ENCODE measurements around the gene OR2B2. TPM values are rescaled to one million over a fixed set of nuclear protein-coding genes. Genes with fewer than 3 reads are reported as not detected.
A peak's percentile ranks its signal among the peaks of the same experiment; 100 is the strongest.

OR2B2 gene
- total RNA-seq, 1 experiment from 2014 or later = not detected

- TF ChIP-seq FOXP4 (CRISPR knock-in tag; IDR thresholded peaks at IDR 0.05) (peak; percentile 19; the same call in 1 of the 2 replicates), ZNF671 (CRISPR knock-in tag; IDR thresholded peaks at IDR 0.05) (no peak; the same call in none of the 2 replicates), ZNF425 (CRISPR knock-in tag; conservative IDR thresholded peaks at IDR 0.05) (peak; percentile 91; the same call in 1 of the 2 replicates), IRF1 (CRISPR knock-in tag; IDR thresholded peaks at IDR 0.05) (no peak), NFYB (CRISPR knock-in tag; conservative IDR thresholded peaks at IDR 0.05; ENCODE audit: low read depth) (no peak; the same call in 1 of the 2 replicates), TEAD1 (CRISPR knock-in tag; IDR thresholded peaks at IDR 0.05) (peak; percentile 4; the same call in 1 of the 2 replicates), HMGXB4 (CRISPR knock-in tag; IDR thresholded peaks at IDR 0.05) (no peak; the same call in 1 of the 2 replicates), RELA (CRISPR knock-in tag; IDR thresholded peaks at IDR 0.05; ENCODE audit: borderline replicate concordance) (0 out of 2 replicates have a peak, but pooled peaks have one; percentile 87), ZNF232 (CRISPR knock-in tag; IDR thresholded peaks at IDR 0.05) (no peak), NFATC4 (CRISPR knock-in tag; IDR thresholded peaks at IDR 0.05) (peak; percentile 88), AR (CRISPR knock-in tag; IDR thresholded peaks at IDR 0.05) (peak; percentile 76; the same call in 1 of the 2 replicates), NR1H2 (CRISPR knock-in tag; IDR thresholded peaks at IDR 0.05) (no peak), FOXP1 (CRISPR knock-in tag; IDR thresholded peaks at IDR 0.05; ENCODE audit: borderline replicate concordance) (no peak), SMAD3 (CRISPR knock-in tag; IDR thresholded peaks at IDR 0.05; ENCODE audit: borderline replicate concordance) (no peak), ZNF263 (CRISPR knock-in tag; IDR thresholded peaks at IDR 0.05; ENCODE audit: low read depth) (no peak; the same call in 1 of the 2 replicates), ATF3 (CRISPR knock-in tag; conservative IDR thresholded peaks at IDR 0.05) (no peak; the same call in 1 of the 2 replicates), CREB1 (CRISPR knock-in tag; IDR thresholded peaks at IDR 0.05) (no peak), SOX15 (CRISPR knock-in tag; IDR thresholded peaks at IDR 0.05) (no peak), NR2C2 (CRISPR knock-in tag; IDR thresholded peaks at IDR 0.05) (no peak), PRRX2 (CRISPR knock-in tag; IDR thresholded peaks at IDR 0.05) (peak; percentile 54)
These were observed 45.7 kb downstream of the OR2B2 start (continued) for GRCh38 chr6:27866357-27867050.

All from WTC11 (cell line).